HT1080 (cell line): ENCODE data around the gene CLEC2D. TPM values are rescaled to one million over a fixed set of nuclear protein-coding genes. Genes with fewer than 3 reads are reported as not detected.

Experiments used
- DNase-seq: peaks from one replicate; pipeline ENCODE4 v3.0.0-alpha.2; 2015; ENCODE audit warnings: low read depth
- polyA plus RNA-seq, 2 experiments: library from polyadenylated mRNA; depleted of rRNA; stranded (reverse); fragments of >200 nt; gene quantifications; 2 replicates each; pipeline ENCODE4 v1.2.3, GENCODE V29; 2015
- total RNA-seq: library from RNA; depleted of rRNA; stranded (reverse); fragments of >200 nt; shearing (Covaris generic); gene quantifications from 2 replicates; pipeline ENCODE4 v1.2.3, GENCODE V29; 2014; rRNA removed

The CLEC2D gene
- total RNA-seq = 1.0 and 1.7 TPM in 2 replicates
- polyA plus RNA-seq (2015; cell fraction: cytosol; rRNA removed) = 0.57 and 0.90 TPM in 2 replicates
- 5.9 and 8.4 TPM in 2 replicates for polyA plus RNA-seq (2015; cell fraction: nucleus; rRNA removed)

GRCh38 chr12:9669534-9669933 lies at the start of gene CLEC2D:
Gene CLEC2D, plus strand, starts transcription at chr12:9669713. Its CDS starts 22 bp downstream, at chr12:9669735.
- no peak for DNase-seq

- no peak for DNase-seq
Observed at GRCh38 chr12:9625019-9625418, 44.5 kb upstream of the CLEC2D start.

- no peak for DNase-seq
Observed at GRCh38 chr12:9626291-9626690, 43.2 kb upstream of the CLEC2D start.

GRCh38 chr12:9626821-9627220 lies 42.7 kb upstream of the CLEC2D start:
- no peak for DNase-seq

GRCh38 chr12:9632766-9633165 lies 36.7 kb upstream of the CLEC2D start:
- DNase-seq = no peak

GRCh38 chr12:9634177-9634803 lies 35.2 kb upstream of the CLEC2D start:
- peak; percentile 16 for DNase-seq

GRCh38 chr12:9634969-9635754 lies 34.4 kb upstream of the CLEC2D start:
- DNase-seq = no peak

- DNase-seq = no peak
Observed at GRCh38 chr12:9636150-9636850, 33.2 kb upstream of the CLEC2D start.

GRCh38 chr12:9636851-9637206 lies 32.7 kb upstream of the CLEC2D start:
- peak; percentile 10 for DNase-seq

GRCh38 chr12:9640024-9640423 lies 29.5 kb upstream of the CLEC2D start:
- no peak for DNase-seq

- DNase-seq = no peak
Observed at GRCh38 chr12:9642606-9643265, 26.8 kb upstream of the CLEC2D start.

- DNase-seq = no peak
Observed at GRCh38 chr12:9643266-9643660, 26.2 kb upstream of the CLEC2D start.

- peak; percentile 73 for DNase-seq
Observed at GRCh38 chr12:9644985-9645551, 24.4 kb upstream of the CLEC2D start.

- no peak for DNase-seq
Observed at GRCh38 chr12:9646794-9647781, 22.4 kb upstream of the CLEC2D start.

- DNase-seq = peak; percentile 87
Observed at GRCh38 chr12:9647825-9648700, 21.4 kb upstream of the CLEC2D start.

GRCh38 chr12:9648701-9649531 lies 20.6 kb upstream of the CLEC2D start:
- no peak for DNase-seq

GRCh38 chr12:9649532-9649940 lies 20.0 kb upstream of the CLEC2D start:
- DNase-seq = no peak

- no peak for DNase-seq
Observed at GRCh38 chr12:9650151-9650576, 19.3 kb upstream of the CLEC2D start.
